H4 (cell line): ENCODE data around the gene WNT5B. TPM values are rescaled to one million over a fixed set of nuclear protein-coding genes. Genes with fewer than 3 reads are reported as not detected.
"Not testable (repeated sequence)": the region's sequence is repeated elsewhere in the genome, so short reads cannot be mapped to it uniquely, and the experiment has no call there.

Source experiments
- DNase-seq: peaks from one replicate; pipeline ENCODE4 v3.0.0-alpha.2; 2015; ENCODE audit warnings: low spot score
- total RNA-seq: library from RNA; depleted of rRNA; stranded (reverse); fragments of >200 nt; shearing (Covaris generic); gene quantifications from 2 replicates; pipeline ENCODE4 v1.2.3, GENCODE V29; 2014

The WNT5B gene
- total RNA-seq, 1 experiment from 2014 or later: 6.4 TPM

GRCh38 chr12:1598757-1599156 lies 30.3 kb upstream of the WNT5B start:
- no peak for DNase-seq

- not testable (repeated sequence) for DNase-seq
Measured at GRCh38 chr12:1602706-1603105, 26.3 kb upstream of the WNT5B start.

- DNase-seq: no peak
Measured at GRCh38 chr12:1603269-1603993, 25.6 kb upstream of the WNT5B start.

- no peak for DNase-seq
Measured at GRCh38 chr12:1604464-1604863, 24.6 kb upstream of the WNT5B start.

- DNase-seq: peak; percentile 92
Measured at GRCh38 chr12:1605129-1606020, 23.7 kb upstream of the WNT5B start.

- peak; percentile 90 for DNase-seq
Measured at GRCh38 chr12:1606021-1606622, 22.9 kb upstream of the WNT5B start.

GRCh38 chr12:1607940-1608712 lies 20.9 kb upstream of the WNT5B start:
- DNase-seq: peak; percentile 37

- no peak for DNase-seq
Measured at GRCh38 chr12:1608713-1609119, 20.3 kb upstream of the WNT5B start.

- DNase-seq: no peak
Measured at GRCh38 chr12:1610072-1610643, 18.9 kb upstream of the WNT5B start.

- peak; percentile 87 for DNase-seq
Measured at GRCh38 chr12:1611803-1612572, 17.0 kb upstream of the WNT5B start.

- DNase-seq: no peak
Measured at GRCh38 chr12:1613860-1614259, 15.2 kb upstream of the WNT5B start.

- no peak for DNase-seq
Measured at GRCh38 chr12:1614360-1614759, 14.7 kb upstream of the WNT5B start.

GRCh38 chr12:1616233-1617066 lies 12.6 kb upstream of the WNT5B start:
- no peak for DNase-seq

GRCh38 chr12:1618489-1618888 lies 10.5 kb upstream of the WNT5B start:
- no peak for DNase-seq

GRCh38 chr12:1619159-1619558 lies 9.9 kb upstream of the WNT5B start:
- no peak for DNase-seq

- DNase-seq: no peak
Measured at GRCh38 chr12:1619587-1619986, 9.4 kb upstream of the WNT5B start.

GRCh38 chr12:1620092-1620491 lies 8.9 kb upstream of the WNT5B start:
- no peak for DNase-seq

GRCh38 chr12:1622406-1622805 lies 6.6 kb upstream of the WNT5B start:
- no peak for DNase-seq

- DNase-seq: no peak
Measured at GRCh38 chr12:1629338-1630132, 504 bp downstream of the WNT5B start.
